Measurements from ENCODE around the gene WEE2. TPM values are rescaled to one million over a fixed set of nuclear protein-coding genes. Genes with fewer than 3 reads are reported as not detected.

Gene WEE2
- total and polyA plus RNA-seq, 9 of the 15 experiments (the other 6 are each of a cell fraction or from before 2014, with no cell fraction given) = not detected

- WGBS (ENCODE audit: insufficient coverage, low coverage, missing lambda C conversion rate) = 19% methylated on average over 17 of the region's 20 CpGs
These were observed 7.2 kb upstream of the WEE2 start for GRCh38 chr7:141700848-141701371.

More at GRCh38 chr7:141700848-141701371, 7.2 kb upstream of the WEE2 start:
- H3K27me3 ChIP-seq (ENCODE audit: control insufficient read depth in 2 of 2, insufficient read depth in 2 of 2, low read length in 2 of 2) = peaks cover 51 to 59% of the 10 kb centered on the region in 2 experiments
- intact Hi-C loops (cut with micrococcal nuclease) = no loop called here
- no peak overlapping the region for H3K4me2 ChIP-seq (ENCODE audit: insufficient read depth, low read length)
- H3K9me3 ChIP-seq (replicated peaks; ENCODE audit: control insufficient read depth, insufficient read depth, low read depth, low read length) = no peaks in the 10 kb centered on the region
- no peaks in the 10 kb centered on the region for H3K36me3 ChIP-seq (ENCODE audit: control insufficient read depth, insufficient read depth, low read length)
- FAIRE-seq = no peak
- H3K79me2 ChIP-seq (ENCODE audit: control insufficient read depth, insufficient read depth, low read length) = no peaks in the 10 kb centered on the region
- POLR2A ChIA-PET = interaction anchor here (0.7 to 1.4 kb wide), 4 partner anchors 24 to 658 kb away, joined by 3 to 5 read pairs (median 4); partner anchors contain the start of gene SSBP1
- H3K9ac ChIP-seq (ENCODE audit: insufficient read depth in 1 of 2, low read depth in 2 of 2, low read length in 2 of 2) = no peak overlapping the region
- no peak for ATAC-seq
- no peak for DNase-seq (ENCODE audit: extremely low read depth in 1 of 4, low spot score in 3 of 4)
- no TSS peak for BruUV-seq (replicated peaks)
- TF ChIP-seq ZNF586 (CRISPR knock-in tag; conservative IDR thresholded peaks at IDR 0.05) = no peak
- TF ChIP-seq GABPA (tag; conservative IDR thresholded peaks at IDR 0.05; ENCODE audit: low read depth) = no peak
- no peak for TF ChIP-seq EZH2 (IDR thresholded peaks at IDR 0.05; ENCODE audit: borderline replicate concordance, low read depth, low read length)
- TF ChIP-seq HDAC8 (tag; IDR thresholded peaks at IDR 0.05) = no peak
- TF ChIP-seq POLR2AphosphoS2 (IDR thresholded peaks at IDR 0.05; ENCODE audit: low read length) = no peak
- no peak for TF ChIP-seq HDAC2 (IDR thresholded peaks at IDR 0.05)
- no peak for TF ChIP-seq PRMT5 (CRISPR knock-in tag; IDR thresholded peaks at IDR 0.05)
- TF ChIP-seq CHD2 (IDR thresholded peaks at IDR 0.05; ENCODE audit: low read depth, low read length) = no peak
- no peak for TF ChIP-seq NRF1 (conservative IDR thresholded peaks at IDR 0.05 in 1 of 2, IDR thresholded peaks at IDR 0.05 in 1 of 2)
- TF ChIP-seq ZEB2 (IDR thresholded peaks at IDR 0.05) = no peak
- no peak for TF ChIP-seq FIP1L1 (IDR thresholded peaks at IDR 0.05; ENCODE audit: low read depth, low read length, poor library complexity, severe bottlenecking)
- no peak for TF ChIP-seq MCM3 (IDR thresholded peaks at IDR 0.05)
- TF ChIP-seq HOMEZ (CRISPR knock-in tag; IDR thresholded peaks at IDR 0.05) = no peak
- H2AFZ ChIP-seq (ENCODE audit: low read depth, low read length) = no peak overlapping the region
- H3K4me3 ChIP-seq = no peak overlapping the region
- in situ Hi-C loops (cut with MboI) = no loop called here
- CTCF ChIA-PET (ENCODE audit: low intra/inter-chr PET ratio) = no interaction called here
- H3K27ac ChIP-seq (ENCODE audit: extremely low read depth, low read depth, low read length) = no peak overlapping the region
- no peaks in the 10 kb centered on the region for H3K9me1 ChIP-seq (ENCODE audit: control insufficient read depth, insufficient read depth, low read length)
- H3K4me1 ChIP-seq (replicated peaks in 1 of 2; ENCODE audit: control insufficient read depth in 2 of 2, insufficient read depth in 2 of 2, low read length in 2 of 2) = peaks cover 0 to 10% of the 10 kb centered on the region in 2 experiments; a peak in 2 of 5 replicates
- H4K20me1 ChIP-seq (replicated peaks; ENCODE audit: control insufficient read depth, insufficient read depth, low read length) = no peaks in the 10 kb centered on the region; the same call in none of the 2 replicates

Measured in K562 (cell line).